Thyroid gland (tissue), 4 donors: ENCODE measurements around the gene MOAP1. TPM values are rescaled to one million over a fixed set of nuclear protein-coding genes. Genes with fewer than 3 reads are reported as not detected.

Experiments
- DNase-seq, 2 donors: peaks; one replicate each; pipeline ENCODE4 v3.0.0-alpha.2; 2019
- H3K27ac ChIP-seq, 3 donors: fragments of 200-600 bp; sonication (generic); 1 replicate in 2 of 3; 2 replicates in 1 of 3; pipeline ENCODE4 v1.5.1; 2016 to 2019; ENCODE audit warnings: mild to moderate bottlenecking in 1 of 3, moderate library complexity in 1 of 3
- H3K27me3 ChIP-seq: fragments of 200-600 bp; sonication (generic); one replicate; pipeline ENCODE4 v1.5.1; 2019
- H3K36me3 ChIP-seq, 2 donors: fragments of 200-600 bp; sonication (generic); one replicate each; pipeline ENCODE4 v1.5.1; 2016 to 2019
- H3K4me1 ChIP-seq, 2 donors: fragments of 200-600 bp; sonication (generic); one replicate each; pipeline ENCODE4 v1.5.1; 2017 to 2019
- H3K4me3 ChIP-seq, 3 donors: fragments of 200-600 bp; sonication (generic); replicated peaks in 1 of 3; 1 replicate in 2 of 3; 2 replicates in 1 of 3; pipeline ENCODE4 v1.5.1; 2016; ENCODE audit warnings: mild to moderate bottlenecking in 1 of 3
- H3K9me3 ChIP-seq: fragments of 200-600 bp; sonication (generic); one replicate; pipeline ENCODE4 v1.5.1; 2017
- CTCF ChIP-seq, 6 experiments: fragments of 200-600 bp in 3 of 6; fragments of 450-650 bp in 3 of 6; sonication (generic) in 3 of 6; IDR thresholded peaks; one replicate each; pipeline ENCODE4 v1.5.1; 2016 to 2019; ENCODE audit warnings: antibody characterized with exemption in 6 of 6, mild to moderate bottlenecking in 2 of 6, inconsistent platforms in 1 of 6, moderate library complexity in 1 of 6
- POLR2A ChIP-seq, 2 donors: fragments of 450-650 bp; IDR thresholded peaks; one replicate each; pipeline ENCODE4 v1.6.1; 2017; ENCODE audit warnings: antibody characterized with exemption in 2 of 2, mild to moderate bottlenecking in 2 of 2, moderate library complexity in 1 of 2
- WGBS, 2 donors: methylation state at CpG; one replicate each; pipeline ENCODE4 v1.1.5; 2017; 5-methylcytosine and 5-hydroxymethylcytosine counted together
- intact Hi-C: fragments of 100-400 bp; cut with DNase I; formaldehyde crosslinking; loops from one replicate; pipeline ENCODE4 v1.15.1; 2023
- total RNA-seq, 4 donors: library from RNA; depleted of rRNA; stranded (reverse); fragments of >200 nt; gene quantifications; one replicate each; pipeline ENCODE4 v1.2.3, GENCODE V29; 2016

Gene MOAP1
- total RNA-seq, 4 donors from 2014 or later: 34.1 to 48.2 (median 41.5) TPM

GRCh38 chr14:93212432-93212831 is 27.7 kb upstream of the MOAP1 start:
- no peak for DNase-seq
- Histone ChIP-seq H3K4me1 (peaks cover 4 to 6% of the 10 kb centered on the region in 2 donors), H3K27me3 (no peaks in the 10 kb centered on the region), H3K27ac (no peak overlapping the region), H3K36me3 (peaks cover 25 to 47% of the 10 kb centered on the region in 2 donors), H3K9me3 (no peaks in the 10 kb centered on the region), H3K4me3 (no peak overlapping the region)
- WGBS, 2 donors: 85 to 87% methylated on average over 3 of the region's 3 CpGs
- intact Hi-C loops: no loop called here
- no peak for TF ChIP-seq CTCF (IDR thresholded peaks at IDR 0.05)
- TF ChIP-seq POLR2A (IDR thresholded peaks at IDR 0.05): no peak

- Histone ChIP-seq H3K4me1 (peaks cover 12 to 15% of the 10 kb centered on the region in 2 donors), H3K27ac (peak overlapping the region in 2 of 3 donors; percentile 28 to 55), H3K36me3 (peaks cover 8 to 9% of the 10 kb centered on the region in 2 donors), H3K4me3 (peak overlapping the region; percentile 42 to 87 (median 75)), H3K27me3 (no peaks in the 10 kb centered on the region), H3K9me3 (no peaks in the 10 kb centered on the region)
- peak; percentile 52 to 57 for DNase-seq
- peak in 4 of 6 experiments; percentile 1 to 50 (median 38) for TF ChIP-seq CTCF (IDR thresholded peaks at IDR 0.05)
- TF ChIP-seq POLR2A (IDR thresholded peaks at IDR 0.05): no peak
- intact Hi-C loops: no loop called here
- 1% methylated on average over 23 of the region's 23 CpGs for WGBS, 2 donors
Measured at GRCh38 chr14:93207468-93208308, 23.0 kb upstream of the MOAP1 start.

- intact Hi-C loops: no loop called here
- TF ChIP-seq POLR2A (IDR thresholded peaks at IDR 0.05): peak in 1 of 2 donors; percentile 77
- TF ChIP-seq CTCF (IDR thresholded peaks at IDR 0.05): peak in 4 of 6 experiments; percentile 5 to 34 (median 27)
- 0% methylated on average over 27 to 35 of the region's 65 CpGs for WGBS, 2 donors
Measured at GRCh38 chr14:93206793-93207467, 22.2 kb upstream of the MOAP1 start, which contains the start of the genes GON7 and UBR7. Gene GON7, minus strand, starts transcription at chr14:93207065. Its CDS starts 28 bp downstream, at chr14:93207037. Gene UBR7, plus strand, starts transcription at chr14:93207256. Its CDS starts 36 bp downstream, at chr14:93207292.

GRCh38 chr14:93201155-93201704 is 16.5 kb upstream of the MOAP1 start:
- no peak for DNase-seq
- WGBS, 2 donors: 91 to 96% methylated on average over 7 of the region's 7 CpGs
- intact Hi-C loops: no loop called here
- TF ChIP-seq POLR2A (IDR thresholded peaks at IDR 0.05) (no peak), CTCF (IDR thresholded peaks at IDR 0.05) (no peak)
- Histone ChIP-seq H3K9me3 (no peaks in the 10 kb centered on the region), H3K36me3 (no peaks in the 10 kb centered on the region), H3K4me3 (no peak overlapping the region), H3K4me1 (peaks cover 5 to 11% of the 10 kb centered on the region in 2 donors), H3K27me3 (no peaks in the 10 kb centered on the region), H3K27ac (no peak overlapping the region)

More at GRCh38 chr14:93206793-93207467, 22.2 kb upstream of the MOAP1 start, which contains the start of the genes GON7 and UBR7:
- Histone ChIP-seq H3K4me3 (peak within 1 kb of the TSS; percentile 75 to 87 (median 83)), H3K4me1 (peaks cover 12 to 15% of the 10 kb centered on the region in 2 donors), H3K27ac (peak within 1 kb of the TSS; percentile 12 to 64 (median 54)), H3K9me3 (no peaks in the 10 kb centered on the region), H3K36me3 (peaks cover 2 to 9% of the 10 kb centered on the region in 2 donors), H3K27me3 (no peaks in the 10 kb centered on the region)
- DNase-seq: peak; percentile 96
